ENCODE results near the gene MAP3K13.

Gene MAP3K13

GRCh38 chr3:185519021-185519420 lies 156.1 kb downstream of the MAP3K13 start:
- DNase-seq: no peak

DNA sequence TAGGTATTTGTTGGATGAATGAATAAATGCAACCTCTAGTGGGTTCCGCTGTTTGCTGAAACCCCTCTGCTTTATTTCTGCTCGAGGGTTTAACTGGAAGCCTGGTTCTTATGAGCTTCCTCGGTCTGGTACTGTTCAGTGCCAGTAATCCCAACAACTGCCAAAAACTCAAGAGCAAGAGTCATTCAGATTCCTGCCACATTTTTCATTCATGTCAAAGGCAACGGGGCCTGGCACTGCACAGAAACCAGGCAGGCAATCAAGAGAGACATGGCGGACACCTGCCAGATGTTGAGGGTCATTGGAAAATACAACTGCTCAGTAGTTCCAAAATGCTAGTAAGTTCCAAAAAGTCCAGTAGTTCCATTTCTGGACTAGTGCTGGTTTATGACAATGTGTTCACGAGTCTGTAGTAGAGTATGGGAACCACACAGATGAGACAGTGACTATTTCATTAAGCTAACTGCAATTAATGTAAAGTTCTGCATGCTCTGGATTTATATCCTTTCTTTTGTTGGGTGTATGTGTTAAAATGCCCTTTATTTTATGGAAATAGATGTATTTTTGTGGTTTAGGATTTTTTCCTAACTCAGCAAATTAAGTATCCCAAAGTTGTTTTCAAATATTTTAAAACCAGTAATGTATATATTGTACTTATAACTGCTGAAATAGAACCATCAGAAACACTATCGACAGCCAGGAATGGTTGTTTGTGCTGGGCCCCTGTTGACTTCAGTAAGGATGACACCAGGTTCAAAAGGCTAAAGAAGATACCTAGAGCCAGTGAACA lies 158.6 kb downstream of the MAP3K13 start:
- DNase-seq: no peak

DNA sequence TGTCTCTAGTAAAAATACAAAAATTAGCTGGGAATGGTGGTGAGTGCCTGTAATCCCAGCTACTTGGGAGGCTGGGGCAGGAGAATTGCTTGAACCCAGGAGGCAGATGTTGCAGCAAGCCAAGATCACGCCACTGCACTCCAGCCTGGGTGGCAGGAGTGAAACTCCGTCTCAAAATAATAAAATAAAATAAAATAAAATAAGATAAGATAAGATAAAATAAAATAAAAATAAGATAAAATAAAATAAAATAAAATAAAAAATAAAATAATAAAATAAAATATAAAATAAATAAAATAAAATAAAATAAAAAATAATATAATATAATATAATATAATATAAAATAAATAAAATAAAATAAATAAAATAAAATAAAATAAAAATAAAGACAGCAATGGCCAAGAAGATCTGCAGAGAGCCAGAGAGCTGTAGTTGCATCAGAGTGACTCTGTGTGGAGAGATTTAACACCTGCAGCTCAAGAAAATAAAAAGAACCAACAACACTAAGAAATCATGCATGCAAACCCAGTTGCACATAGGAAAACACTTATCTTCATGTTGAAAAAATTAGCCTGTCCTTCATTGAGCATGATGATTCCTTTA lies 163.5 kb downstream of the MAP3K13 start:
- no peak for DNase-seq

- DNase-seq: no peak
Measured at GRCh38 chr3:185527364-185527763, 164.4 kb downstream of the MAP3K13 start.

DNA sequence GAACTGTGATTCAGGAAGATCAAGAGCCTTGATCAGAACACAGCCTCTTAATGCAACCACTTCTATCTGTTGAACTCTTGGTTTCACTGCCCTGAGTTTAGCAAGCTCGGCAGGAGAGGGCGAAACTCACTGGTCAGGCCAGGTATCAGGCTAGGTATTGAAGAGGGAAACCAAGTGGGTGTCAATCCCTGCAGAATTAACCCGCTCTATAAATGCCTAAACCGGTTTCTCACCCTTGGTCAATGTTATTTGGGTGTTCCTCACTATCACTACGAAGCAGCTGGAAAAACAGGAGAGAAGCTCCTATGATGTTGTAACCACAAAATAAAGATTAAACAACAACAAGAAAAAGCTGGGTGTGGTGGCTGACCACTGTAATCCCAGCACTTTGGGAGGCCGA lies 165.6 kb downstream of the MAP3K13 start:
- DNase-seq: no peak

GRCh38 chr3:185530856-185531255 lies 167.9 kb downstream of the MAP3K13 start:
- no peak for DNase-seq

- DNase-seq: no peak
Measured at GRCh38 chr3:185532901-185533300, 170.0 kb downstream of the MAP3K13 start.

GRCh38 chr3:185534511-185534910 lies 171.6 kb downstream of the MAP3K13 start:
- no peak for DNase-seq

GRCh38 chr3:185537369-185537970 lies 174.5 kb downstream of the MAP3K13 start:
- DNase-seq: no peak

Data from activated CD4-positive, alpha-beta T cell treated with anti-CD3 and anti-CD28 coated beads for 1 hour (primary cell).